Naive thymus-derived CD4-positive, alpha-beta T cell (primary cell): ENCODE measurements around the gene TBC1D16. TPM values are rescaled to one million over a fixed set of nuclear protein-coding genes. Genes with fewer than 3 reads are reported as not detected.

Experiments used
- ATAC-seq: fragments of 150-1000 bp; cut with Tn5 transposase; 2 replicates; pipeline ENCODE4 v1.10.0; 2021; ENCODE audit warnings: mild to moderate bottlenecking, moderate library complexity
- CTCF ChIA-PET: fragments of 350-600 bp; sonication (Branson Sonifier 250); formaldehyde crosslinking; loops from one replicate; lab custom pipeline; 2021; ENCODE audit warnings: antibody characterized with exemption; lab: Charles Lee
- POLR2A ChIA-PET: fragments of 350-600 bp; sonication (Branson Sonifier 250); formaldehyde crosslinking; loops from one replicate; lab custom pipeline; 2021; ENCODE audit warnings: antibody characterized with exemption, inconsistent platforms; lab: Charles Lee
- DNase-seq, 9 donors: peaks; one replicate each; pipeline versions ENCODE4 v3.0.0 to v3.0.0-alpha.2; 2020 to 2022; ENCODE audit warnings: mixed read lengths in 1 of 9
- H3K27ac ChIP-seq: one replicate; pipeline ENCODE4 v1.7.0; 2013; ENCODE audit warnings: mild to moderate bottlenecking, low read depth, low read length, moderate library complexity
- H3K27me3 ChIP-seq, 2 donors: one replicate each; pipeline ENCODE4 v1.7.0; 2013; ENCODE audit warnings: low read length in 2 of 2, mild to moderate bottlenecking in 2 of 2, moderate library complexity in 2 of 2; ENCODE audit not compliant: control insufficient read depth in 2 of 2, insufficient read depth in 2 of 2
- H3K36me3 ChIP-seq, 3 experiments: 1 replicate in 2 of 3; 2 replicates in 1 of 3; pipeline ENCODE4 v1.7.0; 2013; ENCODE audit warnings: low read length in 3 of 3, mild to moderate bottlenecking in 3 of 3, moderate library complexity in 1 of 3; ENCODE audit not compliant: insufficient read depth in 3 of 3, control insufficient read depth in 2 of 3
- H3K4me1 ChIP-seq, 2 donors: one replicate each; pipeline ENCODE4 v1.7.0; 2013; ENCODE audit warnings: low read length in 2 of 2, mild to moderate bottlenecking in 2 of 2, moderate library complexity in 1 of 2; ENCODE audit not compliant: control insufficient read depth in 2 of 2, insufficient read depth in 2 of 2
- H3K4me3 ChIP-seq: 2 replicates; pipeline ENCODE4 v1.7.0; 2013; ENCODE audit warnings: mild to moderate bottlenecking, low read length
- H3K9me3 ChIP-seq, 3 experiments: 1 replicate in 2 of 3; 2 replicates in 1 of 3; pipeline ENCODE4 v1.7.0; 2013; ENCODE audit warnings: low read length in 3 of 3; ENCODE audit not compliant: control insufficient read depth in 2 of 3
- H3K27ac Mint-ChIP-seq, 9 donors: one replicate each; pipeline ENCODE4 v1.8.0; 2020 to 2022; ENCODE audit warnings: mixed read lengths in 9 of 9, mild to moderate bottlenecking in 8 of 9, moderate library complexity in 5 of 9, inconsistent platforms in 2 of 9
- H3K27me3 Mint-ChIP-seq, 5 donors: one replicate each; pipeline ENCODE4 v1.8.0; 2021 to 2022; ENCODE audit warnings: mixed read lengths in 5 of 5, mild to moderate bottlenecking in 1 of 5
- H3K36me3 Mint-ChIP-seq, 5 donors: one replicate each; pipeline ENCODE4 v1.8.0; 2020 to 2022; ENCODE audit warnings: mixed read lengths in 5 of 5, mild to moderate bottlenecking in 3 of 5, inconsistent platforms in 1 of 5
- H3K4me1 Mint-ChIP-seq, 7 donors: one replicate each; pipeline ENCODE4 v1.8.0; 2020 to 2022; ENCODE audit warnings: mixed read lengths in 7 of 7, mild to moderate bottlenecking in 3 of 7, inconsistent platforms in 1 of 7
- H3K4me3 Mint-ChIP-seq, 10 donors: one replicate each; pipeline ENCODE4 v1.8.0; 2020 to 2022; ENCODE audit warnings: mild to moderate bottlenecking in 10 of 10, mixed read lengths in 10 of 10, moderate library complexity in 6 of 10, inconsistent platforms in 2 of 10
- H3K9me3 Mint-ChIP-seq, 11 donors: one replicate each; pipeline ENCODE4 v1.8.0; 2020 to 2022; ENCODE audit warnings: mixed read lengths in 11 of 11, mild to moderate bottlenecking in 4 of 11, inconsistent platforms in 1 of 11, moderate library complexity in 1 of 11
- intact Hi-C, 2 donors: fragments of 100-400 bp; cut with micrococcal nuclease; formaldehyde crosslinking; loops; one replicate each; pipeline ENCODE4 v1.15.1; 2023
- polyA plus RNA-seq, 2 donors: library from polyadenylated mRNA; unstranded; fragments of 300-500 nt; fragmentation: Illumina TruSeq; gene quantifications; one replicate each; pipeline ENCODE4 v1.2.3, GENCODE V29; 2021
- total RNA-seq, 6 experiments: library from RNA in 5 of 6; stranded (reverse) in 5 of 6; gene quantifications; 1 replicate in 5 of 6; 2 replicates in 1 of 6; pipeline ENCODE4 v1.2.3 and lab custom pipeline; 2021 to 2026

TBC1D16 gene
- total and polyA plus RNA-seq, 7 experiments from 2014 or later, result 0.44 to 2.5 (median 1.2) TPM

DNA sequence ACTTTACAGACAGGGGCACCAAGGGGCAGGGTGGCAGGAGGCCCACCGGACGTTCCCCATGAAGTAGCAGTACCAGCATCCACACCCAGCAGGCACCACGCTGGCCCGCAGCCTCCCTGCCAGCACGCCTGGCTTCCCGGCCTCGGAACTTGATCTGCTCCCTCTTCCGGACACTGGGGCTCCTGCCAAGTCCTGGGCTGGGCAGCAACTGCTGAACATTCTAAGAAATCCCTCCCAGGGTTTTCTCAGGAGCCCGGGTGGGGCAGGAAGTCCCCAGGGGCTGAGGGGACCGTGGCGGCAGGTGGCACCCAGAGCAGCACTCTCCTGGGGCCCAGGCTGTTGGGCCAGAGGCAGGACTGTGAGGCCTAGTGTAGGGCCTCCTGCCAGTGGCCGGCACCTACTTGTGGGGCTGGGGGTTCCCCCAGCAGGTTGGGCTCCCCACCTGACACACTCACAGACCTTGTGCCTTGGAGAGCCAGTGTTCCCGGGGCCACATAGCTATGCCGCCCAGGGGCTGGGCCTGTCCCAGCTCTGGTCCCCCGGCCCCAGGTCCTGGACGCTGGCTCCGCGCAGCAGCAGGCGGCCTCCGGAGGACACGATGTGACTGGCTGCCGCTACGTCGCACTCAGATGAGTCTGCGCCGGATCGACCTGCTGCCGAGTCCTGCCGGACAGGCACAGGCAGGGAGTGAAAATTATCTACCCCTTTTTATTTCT is 110.3 kb downstream of the TBC1D16 start:
- POLR2A ChIA-PET, result no interaction called here
- no peak overlapping the region for H3K4me3 ChIP-seq
- Mint-ChIP-seq H3K4me3 (peak overlapping the region in 1 of 10 donors; percentile 39), H3K36me3 (no peaks in the 10 kb centered on the region), H3K9me3 (no peaks in the 10 kb centered on the region), H3K4me1 (peaks cover 0 to 13% (median 11%) of the 10 kb centered on the region in 7 donors), H3K27me3 (peaks cover 0 to 21% (median 11%) of the 10 kb centered on the region in 5 donors), H3K27ac (peak overlapping the region in 1 of 9 donors; percentile 38)
- DNase-seq (no peak), ATAC-seq (no peak)
- H3K9me3 ChIP-seq, result no peaks in the 10 kb centered on the region
- no peak overlapping the region for H3K27ac ChIP-seq
- H3K36me3 ChIP-seq, result no peaks in the 10 kb centered on the region
- intact Hi-C loops, result loop anchor here in 1 of 2 donors (10.0 kb wide), 1 partner anchor 181 kb away; no protein-coding TSS in a partner anchor
- H3K27me3 ChIP-seq, result peaks cover 0 to 5% of the 10 kb centered on the region in 2 donors
- H3K4me1 ChIP-seq, result no peaks in the 10 kb centered on the region
- CTCF ChIA-PET, result no interaction called here

DNA sequence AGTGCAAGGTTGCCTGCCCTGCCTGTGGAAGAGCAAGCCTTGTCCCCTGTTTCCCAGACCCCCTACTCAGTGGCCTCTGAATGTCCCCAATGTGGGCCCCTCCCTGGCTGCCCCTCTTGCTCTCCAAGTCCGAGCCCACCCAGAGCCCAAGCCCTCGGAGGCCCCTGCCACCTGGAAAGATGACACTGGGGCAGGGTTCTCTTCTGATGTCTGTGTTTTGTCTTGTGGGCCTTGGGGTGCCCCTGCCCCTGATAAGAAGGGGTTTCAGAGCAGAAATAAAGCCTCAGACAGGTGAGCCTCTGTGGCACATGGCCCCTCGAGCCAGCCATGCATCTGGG is 111.1 kb downstream of the TBC1D16 start:
- Mint-ChIP-seq H3K4me3 (peak overlapping the region in 1 of 10 donors; percentile 39), H3K36me3 (no peaks in the 10 kb centered on the region), H3K27me3 (peaks cover 0 to 18% (median 11%) of the 10 kb centered on the region in 5 donors), H3K9me3 (no peaks in the 10 kb centered on the region), H3K4me1 (peaks cover 0 to 13% (median 11%) of the 10 kb centered on the region in 7 donors), H3K27ac (peak overlapping the region in 1 of 9 donors; percentile 32)
- H3K27ac ChIP-seq, result no peak overlapping the region
- H3K4me3 ChIP-seq, result no peak overlapping the region
- ATAC-seq, result no peak
- H3K9me3 ChIP-seq, result no peaks in the 10 kb centered on the region
- H3K4me1 ChIP-seq, result no peaks in the 10 kb centered on the region
- intact Hi-C loops, result loop anchor here in 1 of 2 donors (10.0 kb wide), 1 partner anchor 180 kb away; no protein-coding TSS in a partner anchor
- H3K27me3 ChIP-seq, result peaks cover 0 to 5% of the 10 kb centered on the region in 2 donors
- ChIA-PET CTCF (no interaction called here), POLR2A (no interaction called here)
- H3K36me3 ChIP-seq, result no peaks in the 10 kb centered on the region
- no peak for DNase-seq

DNA sequence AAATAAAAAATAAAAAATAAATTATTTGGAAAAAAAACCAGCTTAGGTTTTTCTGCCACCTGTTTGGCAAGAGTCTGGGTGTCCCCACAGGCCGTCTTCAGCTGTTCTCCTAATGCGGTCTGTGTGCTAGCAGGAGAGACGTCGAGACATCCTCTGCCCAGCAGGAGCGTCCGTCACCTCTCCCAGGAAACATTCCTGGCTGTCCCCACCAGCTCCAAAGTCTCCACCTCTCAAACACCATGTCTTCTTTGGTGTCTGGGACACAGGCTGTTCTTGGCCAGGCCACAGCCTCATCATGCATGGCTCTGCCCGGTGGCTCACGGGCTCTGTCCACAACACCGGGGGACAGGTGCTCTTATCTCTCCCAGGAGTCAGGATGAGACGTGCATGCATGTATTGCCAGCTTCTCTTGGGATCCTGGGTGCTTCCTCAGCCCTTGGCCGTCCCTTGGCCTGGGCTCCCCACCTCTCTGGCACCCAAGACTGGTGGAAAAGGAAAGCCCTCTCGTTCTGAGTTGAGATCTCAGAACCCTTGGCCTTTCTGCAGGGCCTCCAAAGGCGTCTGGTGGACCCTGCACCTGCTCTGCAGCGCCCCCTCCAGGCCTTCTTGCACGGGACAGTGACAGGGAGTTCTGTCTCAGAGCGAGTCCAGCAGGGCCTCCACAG is 111.6 kb downstream of the TBC1D16 start:
- peak overlapping the region in 1 of 10 donors; percentile 40 for H3K4me3 Mint-ChIP-seq
- ATAC-seq, result no peak

DNA sequence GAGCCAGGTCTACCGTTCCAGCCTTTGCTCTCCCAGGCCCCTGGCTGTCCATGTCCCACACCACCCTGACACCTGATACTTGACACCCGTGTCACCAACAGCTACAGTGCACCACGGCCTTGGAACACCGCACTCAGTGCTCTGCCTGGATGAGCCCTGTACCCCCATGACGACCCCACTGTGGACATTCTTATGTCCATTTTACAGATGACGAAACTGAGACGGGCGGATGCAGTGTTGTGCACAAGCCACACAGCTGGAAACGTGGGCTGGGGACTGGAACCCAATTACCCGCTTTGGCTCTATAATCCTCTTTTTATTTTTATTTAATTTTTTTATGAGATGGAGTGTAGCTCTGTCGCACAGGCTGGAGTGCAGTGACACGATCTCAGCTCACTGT is 112.9 kb downstream of the TBC1D16 start:
- Mint-ChIP-seq H3K36me3 (no peaks in the 10 kb centered on the region), H3K4me1 (peaks cover 0 to 10% (median 7%) of the 10 kb centered on the region in 7 donors), H3K4me3 (no peak overlapping the region), H3K9me3 (no peaks in the 10 kb centered on the region), H3K27ac (no peak overlapping the region), H3K27me3 (peaks cover 0 to 4% (median 2%) of the 10 kb centered on the region in 5 donors)
- Histone ChIP-seq H3K9me3 (no peaks in the 10 kb centered on the region), H3K27me3 (no peaks in the 10 kb centered on the region), H3K36me3 (no peaks in the 10 kb centered on the region), H3K4me1 (no peaks in the 10 kb centered on the region), H3K4me3 (no peak overlapping the region), H3K27ac (no peak overlapping the region)
- POLR2A ChIA-PET, result no interaction called here
- no peak for ATAC-seq
- intact Hi-C loops, result loop anchor here in 1 of 2 donors (10.0 kb wide), 1 partner anchor 178 kb away; no protein-coding TSS in a partner anchor
- no peak for DNase-seq
- CTCF ChIA-PET, result no interaction called here

More for the DNA sequence above, 111.6 kb downstream of the TBC1D16 start:
- POLR2A ChIA-PET, result no interaction called here
- H3K9me3 ChIP-seq, result no peaks in the 10 kb centered on the region
- H3K27me3 ChIP-seq, result peaks cover 0 to 5% of the 10 kb centered on the region in 2 donors
- intact Hi-C loops, result loop anchor here in 1 of 2 donors (10.0 kb wide), 1 partner anchor 179 kb away; no protein-coding TSS in a partner anchor
- peaks cover 0 to 13% (median 11%) of the 10 kb centered on the region in 7 donors for H3K4me1 Mint-ChIP-seq
- CTCF ChIA-PET, result no interaction called here
- H3K4me3 ChIP-seq, result no peak overlapping the region
- H3K4me1 ChIP-seq, result no peaks in the 10 kb centered on the region
- H3K36me3 Mint-ChIP-seq, result no peaks in the 10 kb centered on the region
- H3K27ac Mint-ChIP-seq, result no peak overlapping the region
- H3K36me3 ChIP-seq, result no peaks in the 10 kb centered on the region
- H3K9me3 Mint-ChIP-seq, result no peaks in the 10 kb centered on the region
- H3K27me3 Mint-ChIP-seq, result peaks cover 0 to 13% (median 11%) of the 10 kb centered on the region in 5 donors
- no peak overlapping the region for H3K27ac ChIP-seq
- DNase-seq, result peak in 4 of 9 donors; percentile 13 to 54 (median 22)

DNA sequence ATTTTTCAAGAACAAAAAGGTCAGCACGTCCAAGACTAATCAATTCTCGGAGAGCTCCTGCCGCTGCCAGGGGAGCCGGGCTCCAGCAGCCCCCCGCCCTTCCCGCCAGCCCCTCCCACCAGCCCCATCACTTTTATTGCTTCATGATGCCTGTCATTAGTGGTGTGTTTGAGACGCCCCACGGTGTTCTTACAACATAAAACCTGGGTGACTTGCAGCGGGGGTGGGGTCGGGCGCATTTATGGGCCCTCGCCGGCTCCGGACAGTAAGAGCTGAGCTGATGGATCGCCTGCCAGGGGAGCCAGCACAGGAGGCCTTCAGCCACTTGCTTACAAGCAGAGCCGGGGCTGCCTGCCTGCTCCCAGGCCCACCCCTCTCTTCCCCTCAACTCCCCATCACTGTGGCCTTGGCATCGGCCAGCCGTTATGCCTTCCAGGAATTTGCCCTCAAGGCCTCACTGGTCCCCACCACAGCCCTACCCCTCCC is 113.5 kb downstream of the TBC1D16 start:
- ATAC-seq, result no peak
- no peaks in the 10 kb centered on the region for H3K9me3 ChIP-seq
- no peaks in the 10 kb centered on the region for H3K9me3 Mint-ChIP-seq
- H3K27me3 ChIP-seq, result no peaks in the 10 kb centered on the region
- no peaks in the 10 kb centered on the region for H3K4me1 ChIP-seq
- no peak for DNase-seq
- H3K4me1 Mint-ChIP-seq, result peaks cover 0 to 7% (median 2%) of the 10 kb centered on the region in 7 donors
- CTCF ChIA-PET, result no interaction called here
- H3K4me3 ChIP-seq, result no peak overlapping the region
- no peak overlapping the region for H3K4me3 Mint-ChIP-seq
- POLR2A ChIA-PET, result no interaction called here
- H3K36me3 ChIP-seq, result no peaks in the 10 kb centered on the region
- no peaks in the 10 kb centered on the region for H3K27me3 Mint-ChIP-seq
- H3K36me3 Mint-ChIP-seq, result no peaks in the 10 kb centered on the region
- no peak overlapping the region for H3K27ac ChIP-seq
- peak overlapping the region in 1 of 9 donors; percentile 69 for H3K27ac Mint-ChIP-seq
- intact Hi-C loops, result loop anchor here in 1 of 2 donors (10.0 kb wide), 1 partner anchor 177 kb away; no protein-coding TSS in a partner anchor

DNA sequence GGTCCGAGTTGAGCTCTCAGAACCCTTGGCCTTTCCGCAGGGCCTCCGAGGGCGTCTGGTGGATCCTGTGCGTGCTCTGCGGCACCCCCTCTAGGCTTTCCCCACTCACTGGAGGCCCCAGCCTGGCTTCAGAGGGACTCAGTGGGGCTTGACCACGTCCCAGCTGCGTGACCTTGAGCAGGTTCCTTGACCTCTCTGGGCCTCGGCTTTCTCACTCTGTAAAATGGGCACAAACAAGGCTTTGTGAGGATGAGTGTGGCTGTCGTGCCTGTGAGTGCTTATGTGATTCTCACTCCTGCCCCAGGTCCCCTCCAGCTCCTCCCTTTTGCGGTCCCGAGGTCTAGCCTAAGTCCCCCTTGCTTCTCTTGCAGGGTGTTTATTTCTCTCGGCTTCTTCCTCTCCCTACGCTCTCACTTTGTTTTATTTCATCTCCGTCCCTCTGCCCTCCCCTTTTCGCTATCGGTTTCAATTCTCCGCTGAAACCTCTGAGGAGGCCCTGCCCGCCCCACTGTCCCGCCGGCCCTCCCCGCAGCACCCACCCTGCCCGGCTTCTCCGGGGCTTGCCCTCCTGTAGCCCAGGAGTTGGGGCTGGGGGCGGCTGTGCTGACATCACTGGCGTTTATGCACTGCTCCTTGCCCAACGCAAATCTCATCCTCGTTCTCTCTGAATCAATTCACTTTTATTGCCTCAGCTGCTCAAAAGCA is 114.1 kb downstream of the TBC1D16 start:
- no peaks in the 10 kb centered on the region for H3K9me3 ChIP-seq
- Mint-ChIP-seq H3K9me3 (no peaks in the 10 kb centered on the region), H3K27me3 (peaks cover 0 to 4% (median 0%) of the 10 kb centered on the region in 5 donors), H3K27ac (peak overlapping the region in 1 of 9 donors; percentile 69), H3K36me3 (no peaks in the 10 kb centered on the region), H3K4me3 (peak overlapping the region in 2 of 10 donors; percentile 24 to 29), H3K4me1 (peaks cover 0 to 7% (median 0%) of the 10 kb centered on the region in 7 donors)
- POLR2A ChIA-PET, result no interaction called here
- intact Hi-C loops, result loop anchor here in 1 of 2 donors (10.0 kb wide), 1 partner anchor 177 kb away; no protein-coding TSS in a partner anchor
- H3K36me3 ChIP-seq, result no peaks in the 10 kb centered on the region
- H3K27ac ChIP-seq, result no peak overlapping the region
- no peak overlapping the region for H3K4me3 ChIP-seq
- ATAC-seq (no peak), DNase-seq (no peak)
- no peaks in the 10 kb centered on the region for H3K4me1 ChIP-seq
- H3K27me3 ChIP-seq, result no peaks in the 10 kb centered on the region
- CTCF ChIA-PET, result interaction anchor here (1.0 kb wide), 1 partner anchor 125 kb away, joined by 3 read pairs; the partner anchor contains the start of gene CBX8
